Sigmoid colon (tissue), 7 donors: ENCODE results near the gene GPR42. TPM values are rescaled to one million over a fixed set of nuclear protein-coding genes. Genes with fewer than 3 reads are reported as not detected.

Experiments
- DNase-seq: peaks from one replicate; pipeline ENCODE4 v3.0.0-alpha.2; 2019
- H3K27ac ChIP-seq, 4 donors: fragments of 200-600 bp; sonication (generic); one replicate each; pipeline ENCODE4 v1.5.1; 2016 to 2019; ENCODE audit warnings: mild to moderate bottlenecking in 1 of 4
- H3K27me3 ChIP-seq, 3 donors: fragments of 200-600 bp; sonication (generic); one replicate each; pipeline ENCODE4 v1.5.1; 2019; ENCODE audit warnings: mild to moderate bottlenecking in 1 of 3
- H3K36me3 ChIP-seq, 4 donors: fragments of 200-600 bp; sonication (generic); one replicate each; pipeline ENCODE4 v1.5.1; 2016 to 2019
- H3K4me1 ChIP-seq, 4 donors: fragments of 200-600 bp; sonication (generic); one replicate each; pipeline ENCODE4 v1.5.1; 2017 to 2019
- H3K4me3 ChIP-seq, 4 donors: fragments of 200-600 bp; sonication (generic); one replicate each; pipeline ENCODE4 v1.5.1; 2017 to 2019; ENCODE audit warnings: mild to moderate bottlenecking in 2 of 4, moderate library complexity in 1 of 4
- H3K9me3 ChIP-seq, 4 donors: fragments of 200-600 bp in 3 of 4; sonication (generic) in 3 of 4; one replicate each; pipeline versions ENCODE4 v1.5.1 to v1.6.1; 2013 to 2019
- CTCF ChIP-seq, 4 experiments: fragments of 450-650 bp in 3 of 4; fragments of 200-600 bp in 1 of 4; IDR thresholded peaks; one replicate each; pipeline ENCODE4 v1.5.1; 2016 to 2019; ENCODE audit warnings: antibody characterized with exemption in 4 of 4, mild to moderate bottlenecking in 3 of 4, moderate library complexity in 2 of 4
- EP300 ChIP-seq, 4 donors: sonication (generic); formaldehyde crosslinking; IDR thresholded peaks; one replicate each; pipeline ENCODE4 v1.6.1; 2017; ENCODE audit warnings: antibody characterized with exemption in 4 of 4
- POLR2A ChIP-seq, 2 donors: fragments of 450-650 bp; IDR thresholded peaks; one replicate each; pipeline ENCODE4 v1.6.1; 2016; ENCODE audit warnings: antibody characterized with exemption in 2 of 2, mild to moderate bottlenecking in 2 of 2, moderate library complexity in 2 of 2
- POLR2AphosphoS5 ChIP-seq, 4 donors: sonication (generic); formaldehyde crosslinking; IDR thresholded peaks; one replicate each; pipeline ENCODE4 v1.6.1; 2017; ENCODE audit warnings: antibody characterized with exemption in 4 of 4
- WGBS, 2 donors: extraction: QIAGEN DNeasy Blood & Tissue Kit; methylation state at CpG; one replicate each; pipeline ENCODE4 v1.1.7; 2013; 5-methylcytosine and 5-hydroxymethylcytosine counted together
- intact Hi-C: fragments of 100-400 bp; cut with DNase I; formaldehyde crosslinking; loops from one replicate; pipeline ENCODE4 v1.15.1; 2023
- polyA plus RNA-seq, 3 donors: library from polyadenylated mRNA; stranded (reverse); fragments of 200-250 nt; gene quantifications; one replicate each; pipeline ENCODE4 v1.2.3, GENCODE V29; 2013
- total RNA-seq, 4 donors: library from RNA; depleted of rRNA; stranded (reverse); fragments of >200 nt; gene quantifications; one replicate each; pipeline ENCODE4 v1.1.0, GENCODE V29; 2016
- donor health status: healthy with polysubstance abuse.
- donor health status: Bipolar disorder and iron deficiency.
- donor health status: healthy.

Gene GPR42
- total and polyA plus RNA-seq, 7 donors, result 0.17 to 0.83 (median 0.31) TPM; not detected in 3

- TF ChIP-seq CTCF (IDR thresholded peaks at IDR 0.05) (no peak), POLR2A (IDR thresholded peaks at IDR 0.05) (no peak), EP300 (IDR thresholded peaks at IDR 0.05) (no peak), POLR2AphosphoS5 (IDR thresholded peaks at IDR 0.05) (no peak)
- no peak for DNase-seq
- intact Hi-C loops, result no loop called here
- 78 to 82% methylated on average over 11 of the region's 11 CpGs for WGBS, 2 donors
- Histone ChIP-seq H3K9me3 (no peaks in the 10 kb centered on the region), H3K36me3 (no peaks in the 10 kb centered on the region), H3K27me3 (no peaks in the 10 kb centered on the region), H3K4me1 (no peaks in the 10 kb centered on the region), H3K27ac (no peak overlapping the region), H3K4me3 (no peak overlapping the region)
These were observed 34.2 kb downstream of the GPR42 start for GRCh38 chr19:35404879-35405622.

GRCh38 chr19:35407619-35408018 lies 36.8 kb downstream of the GPR42 start:
- intact Hi-C loops, result no loop called here
- H3K9me3 ChIP-seq, result no peaks in the 10 kb centered on the region

GRCh38 chr19:35408284-35409171 lies 37.7 kb downstream of the GPR42 start:
- Histone ChIP-seq H3K9me3 (no peaks in the 10 kb centered on the region), H3K27me3 (peaks cover 0 to 1% (median 0%) of the 10 kb centered on the region in 3 donors), H3K4me3 (no peak overlapping the region), H3K36me3 (no peaks in the 10 kb centered on the region), H3K27ac (no peak overlapping the region), H3K4me1 (no peaks in the 10 kb centered on the region)
- intact Hi-C loops, result no loop called here
- TF ChIP-seq POLR2AphosphoS5 (IDR thresholded peaks at IDR 0.05), result no peak
- TF ChIP-seq EP300 (IDR thresholded peaks at IDR 0.05), result no peak
- no peak for TF ChIP-seq POLR2A (IDR thresholded peaks at IDR 0.05)
- TF ChIP-seq CTCF (IDR thresholded peaks at IDR 0.05), result no peak
- 79 to 87% methylated on average over 13 of the region's 13 CpGs for WGBS, 2 donors
- DNase-seq, result no peak

More at GRCh38 chr19:35407619-35408018, 36.8 kb downstream of the GPR42 start:
- Histone ChIP-seq H3K27ac (no peak overlapping the region), H3K27me3 (no peaks in the 10 kb centered on the region), H3K4me3 (no peak overlapping the region), H3K4me1 (no peaks in the 10 kb centered on the region), H3K36me3 (no peaks in the 10 kb centered on the region)
- DNase-seq, result no peak
- TF ChIP-seq CTCF (IDR thresholded peaks at IDR 0.05) (no peak), EP300 (IDR thresholded peaks at IDR 0.05) (no peak), POLR2AphosphoS5 (IDR thresholded peaks at IDR 0.05) (no peak), POLR2A (IDR thresholded peaks at IDR 0.05) (no peak)
- 83 to 84% methylated on average over 6 of the region's 6 CpGs for WGBS, 2 donors

- Histone ChIP-seq H3K27ac (no peak overlapping the region), H3K4me1 (no peaks in the 10 kb centered on the region), H3K36me3 (no peaks in the 10 kb centered on the region), H3K4me3 (no peak overlapping the region), H3K9me3 (no peaks in the 10 kb centered on the region), H3K27me3 (peaks cover 0 to 6% (median 0%) of the 10 kb centered on the region in 3 donors)
- TF ChIP-seq POLR2A (IDR thresholded peaks at IDR 0.05) (no peak), EP300 (IDR thresholded peaks at IDR 0.05) (no peak), POLR2AphosphoS5 (IDR thresholded peaks at IDR 0.05) (no peak), CTCF (IDR thresholded peaks at IDR 0.05) (no peak)
- intact Hi-C loops, result no loop called here
- no peak for DNase-seq
- 77 to 79% methylated on average over 5 of the region's 5 CpGs for WGBS, 2 donors
These were observed 38.3 kb downstream of the GPR42 start for GRCh38 chr19:35409191-35409590.
